ENCODE measurements around the gene INO80E.

INO80E gene

GRCh38 chr16:29996766-29997250, 767 bp downstream of the INO80E start:
- Histone ChIP-seq H3F3A (ENCODE audit: low read depth) (no peaks in the 10 kb centered on the region), H3K9me2 (replicated peaks; ENCODE audit: low read depth, low read length) (no peaks in the 10 kb centered on the region), H3K9me3 (ENCODE audit: insufficient read depth, low read depth, low read length) (no peaks in the 10 kb centered on the region), H3K27me3 (ENCODE audit: insufficient read depth, low read length, poor library complexity, severe bottlenecking) (no peaks in the 10 kb centered on the region), H3K9ac (ENCODE audit: low read depth, low read length, poor library complexity, severe bottlenecking) (peak overlapping the region; percentile 98), H3K4me1 (ENCODE audit: insufficient read depth, low read length, poor library complexity, severe bottlenecking) (peaks cover 19% of the 10 kb centered on the region), H3K4me2 (ENCODE audit: low read depth, low read length, poor library complexity, severe bottlenecking) (peak overlapping the region; percentile 84), H2AFZ (ENCODE audit: low read length) (peak overlapping the region; percentile 97), H4K20me1 (ENCODE audit: insufficient read depth, low read length, poor library complexity, severe bottlenecking) (peaks cover 11% of the 10 kb centered on the region), H3K79me2 (ENCODE audit: insufficient read depth, low read length) (peaks cover 36% of the 10 kb centered on the region), H3K4me3 (ENCODE audit: low read length, poor library complexity, severe bottlenecking) (peak overlapping the region; percentile 97), H3K36me3 (ENCODE audit: insufficient read depth, low read length) (peaks cover 10% of the 10 kb centered on the region; the same call in 1 of the 2 replicates)
- no peak for TF ChIP-seq EZH2phosphoT487 (IDR thresholded peaks at IDR 0.05; ENCODE audit: borderline replicate concordance)
- TF ChIP-seq CTCF (conservative IDR thresholded peaks at IDR 0.05; ENCODE audit: low read length), result 0 out of 2 replicates have a peak, but pooled peaks have one; percentile 10

- peaks cover 3% of the 10 kb centered on the region for H4K20me1 ChIP-seq (ENCODE audit: insufficient read depth, low read length, poor library complexity, severe bottlenecking)
- no peaks in the 10 kb centered on the region for H3K36me3 ChIP-seq (ENCODE audit: insufficient read depth, low read length)
- H3K9me3 ChIP-seq (ENCODE audit: insufficient read depth, low read depth, low read length), result no peaks in the 10 kb centered on the region
- H2AFZ ChIP-seq (ENCODE audit: low read length), result no peak overlapping the region
- no peak overlapping the region for H3K4me2 ChIP-seq (ENCODE audit: low read depth, low read length, poor library complexity, severe bottlenecking)
- peaks cover 25% of the 10 kb centered on the region for H3K79me2 ChIP-seq (ENCODE audit: insufficient read depth, low read length)
- H3K9me2 ChIP-seq (replicated peaks; ENCODE audit: low read depth, low read length), result no peaks in the 10 kb centered on the region
- TF ChIP-seq EZH2phosphoT487 (IDR thresholded peaks at IDR 0.05; ENCODE audit: borderline replicate concordance) (no peak), CTCF (conservative IDR thresholded peaks at IDR 0.05; ENCODE audit: low read length) (no peak)
- no peak overlapping the region for H3K4me3 ChIP-seq (ENCODE audit: low read length, poor library complexity, severe bottlenecking)
- no peaks in the 10 kb centered on the region for H3F3A ChIP-seq (ENCODE audit: low read depth)
- H3K4me1 ChIP-seq (ENCODE audit: insufficient read depth, low read length, poor library complexity, severe bottlenecking), result peaks cover 10% of the 10 kb centered on the region
- no peak overlapping the region for H3K9ac ChIP-seq (ENCODE audit: low read depth, low read length, poor library complexity, severe bottlenecking)
- no peaks in the 10 kb centered on the region for H3K27me3 ChIP-seq (ENCODE audit: insufficient read depth, low read length, poor library complexity, severe bottlenecking)
Observed at GRCh38 chr16:29999605-30000004, 3.6 kb downstream of the INO80E start.

- H3K9me2 ChIP-seq (replicated peaks; ENCODE audit: low read depth, low read length), result no peaks in the 10 kb centered on the region
- H3K27me3 ChIP-seq (ENCODE audit: insufficient read depth, low read length, poor library complexity, severe bottlenecking), result no peaks in the 10 kb centered on the region
- no peak overlapping the region for H3K4me3 ChIP-seq (ENCODE audit: low read length, poor library complexity, severe bottlenecking)
- H4K20me1 ChIP-seq (ENCODE audit: insufficient read depth, low read length, poor library complexity, severe bottlenecking), result peaks cover 2% of the 10 kb centered on the region
- no peak overlapping the region for H3K4me2 ChIP-seq (ENCODE audit: low read depth, low read length, poor library complexity, severe bottlenecking)
- H3K79me2 ChIP-seq (ENCODE audit: insufficient read depth, low read length), result peaks cover 18% of the 10 kb centered on the region
- no peak for TF ChIP-seq CTCF (conservative IDR thresholded peaks at IDR 0.05; ENCODE audit: low read length)
- TF ChIP-seq EZH2phosphoT487 (IDR thresholded peaks at IDR 0.05; ENCODE audit: borderline replicate concordance), result no peak
- no peak overlapping the region for H2AFZ ChIP-seq (ENCODE audit: low read length)
- H3K36me3 ChIP-seq (ENCODE audit: insufficient read depth, low read length), result no peaks in the 10 kb centered on the region
- peaks cover 6% of the 10 kb centered on the region for H3K4me1 ChIP-seq (ENCODE audit: insufficient read depth, low read length, poor library complexity, severe bottlenecking)
- no peak overlapping the region for H3K9ac ChIP-seq (ENCODE audit: low read depth, low read length, poor library complexity, severe bottlenecking)
- H3F3A ChIP-seq (ENCODE audit: low read depth), result no peaks in the 10 kb centered on the region
- no peaks in the 10 kb centered on the region for H3K9me3 ChIP-seq (ENCODE audit: insufficient read depth, low read depth, low read length)
Observed at GRCh38 chr16:30000735-30001631, 4.9 kb downstream of the INO80E start.

Data from Loucy (cell line).